ENCODE results near the gene CASK.
"Not testable (repeated sequence)": the region's sequence is repeated elsewhere in the genome, so short reads cannot be mapped to it uniquely, and the experiment has no call there.

CASK gene

GRCh38 chrX:41695426-41695825, 227.9 kb downstream of the CASK start:
- no peak for DNase-seq (ENCODE audit: low read depth in 1 of 2, low spot score in 1 of 2)

GRCh38 chrX:41693024-41693423, 230.3 kb downstream of the CASK start:
- no peak for DNase-seq (ENCODE audit: low read depth in 1 of 2, low spot score in 1 of 2)

- DNase-seq (ENCODE audit: low read depth in 1 of 2, low spot score in 1 of 2): no peak
These were observed 231.1 kb downstream of the CASK start for GRCh38 chrX:41692162-41692749.

- DNase-seq (ENCODE audit: low read depth in 1 of 2, low spot score in 1 of 2): no peak
These were observed 233.6 kb downstream of the CASK start for GRCh38 chrX:41689711-41690110.

GRCh38 chrX:41688835-41689234, 234.5 kb downstream of the CASK start, which contains the start of gene GPR34:
GPR34 (plus strand) TSS chrX:41688973; CDS start chrX:41695634, 6,661 bp downstream.
- no peak for DNase-seq (ENCODE audit: low read depth in 1 of 2, low spot score in 1 of 2)

- no peak for DNase-seq (ENCODE audit: low read depth in 1 of 2, low spot score in 1 of 2)
These were observed 235.2 kb downstream of the CASK start for GRCh38 chrX:41688156-41688555.

- DNase-seq (ENCODE audit: low read depth in 1 of 2, low spot score in 1 of 2): no peak
These were observed 236.6 kb downstream of the CASK start for GRCh38 chrX:41686788-41687187.

GRCh38 chrX:41684940-41685339, 238.4 kb downstream of the CASK start:
- DNase-seq (ENCODE audit: low read depth in 1 of 2, low spot score in 1 of 2): no peak

GRCh38 chrX:41684138-41684537, 239.2 kb downstream of the CASK start:
- no peak for DNase-seq (ENCODE audit: low read depth in 1 of 2, low spot score in 1 of 2)

- DNase-seq (ENCODE audit: low read depth in 1 of 2, low spot score in 1 of 2): no peak
These were observed 245.9 kb downstream of the CASK start for GRCh38 chrX:41677183-41678060.

GRCh38 chrX:41676361-41676760, 247.0 kb downstream of the CASK start:
- DNase-seq (ENCODE audit: low read depth in 1 of 2, low spot score in 1 of 2): not testable (repeated sequence)

- DNase-seq (ENCODE audit: low read depth in 1 of 2, low spot score in 1 of 2): no peak
These were observed 250.7 kb downstream of the CASK start for GRCh38 chrX:41672643-41673042.

GRCh38 chrX:41671082-41671481, 252.3 kb downstream of the CASK start:
- DNase-seq (ENCODE audit: low read depth in 1 of 2, low spot score in 1 of 2): no peak

- DNase-seq (ENCODE audit: low read depth in 1 of 2, low spot score in 1 of 2): no peak
These were observed 253.2 kb downstream of the CASK start for GRCh38 chrX:41670112-41670511.

GRCh38 chrX:41667631-41668030, 255.7 kb downstream of the CASK start:
- DNase-seq (ENCODE audit: low read depth in 1 of 2, low spot score in 1 of 2): no peak

- no peak for DNase-seq (ENCODE audit: low read depth in 1 of 2, low spot score in 1 of 2)
These were observed 257.1 kb downstream of the CASK start for GRCh38 chrX:41666251-41666650.

- no peak for DNase-seq (ENCODE audit: low read depth in 1 of 2, low spot score in 1 of 2)
These were observed 257.7 kb downstream of the CASK start for GRCh38 chrX:41665686-41666085.

- no peak for DNase-seq (ENCODE audit: low read depth in 1 of 2, low spot score in 1 of 2)
These were observed 258.4 kb downstream of the CASK start for GRCh38 chrX:41664908-41665307.

- no peak for DNase-seq (ENCODE audit: low read depth in 1 of 2, low spot score in 1 of 2)
These were observed 258.9 kb downstream of the CASK start for GRCh38 chrX:41664375-41664901.

- no peak for DNase-seq (ENCODE audit: low read depth in 1 of 2, low spot score in 1 of 2)
These were observed 261.8 kb downstream of the CASK start for GRCh38 chrX:41661366-41662095.

- DNase-seq (ENCODE audit: low read depth in 1 of 2, low spot score in 1 of 2): no peak
These were observed 267.7 kb downstream of the CASK start for GRCh38 chrX:41655631-41656030.

GRCh38 chrX:41655101-41655500, 268.3 kb downstream of the CASK start:
- no peak for DNase-seq (ENCODE audit: low read depth in 1 of 2, low spot score in 1 of 2)

All from activated T-helper 1 cell treated with anti-CD3 and anti-CD28 coated beads, Interleukin-2, amount 50 U/mL, for 16 hours (primary cell).